Measurements from ENCODE around the gene CLIC5. TPM values are rescaled to one million over a fixed set of nuclear protein-coding genes. Genes with fewer than 3 reads are reported as not detected.

Gene CLIC5
- polyA plus RNA-seq, 1 donor (not counting 4 experiments of a cell fraction or from before 2014, with no cell fraction given): 0.09 TPM

DNA sequence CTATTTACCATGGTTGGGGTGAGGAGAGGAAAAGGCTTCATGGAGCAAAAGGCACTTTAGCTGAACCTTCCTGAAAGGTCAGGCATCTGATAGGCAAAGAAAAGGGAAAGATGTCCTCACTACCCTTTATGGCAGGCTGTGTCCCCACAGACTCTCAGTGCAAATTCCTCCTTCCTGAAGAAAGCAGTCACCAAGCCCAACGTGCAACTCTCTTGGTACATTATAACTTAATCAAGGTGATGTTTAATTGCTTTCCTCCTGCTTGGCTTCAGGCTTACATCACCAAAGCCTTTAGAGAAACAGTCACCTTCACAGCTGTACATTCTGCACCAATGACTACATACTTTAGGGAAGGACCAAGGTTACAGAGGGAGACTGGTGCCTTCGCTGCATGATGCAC, 2.1 kb upstream of the CLIC5 start:
- Histone ChIP-seq H3K79me2 (ENCODE audit: control insufficient read depth, insufficient read depth, low read length) (no peaks in the 10 kb centered on the region), H3K27ac (ENCODE audit: control insufficient read depth, insufficient read depth, low read length) (no peak overlapping the region), H3K9me3 (ENCODE audit: control insufficient read depth, low read depth, low read length) (no peaks in the 10 kb centered on the region), H3K9ac (ENCODE audit: control insufficient read depth, extremely low read depth, insufficient read depth, low read length) (no peak overlapping the region), H2AFZ (ENCODE audit: control insufficient read depth, low read length) (no peak overlapping the region), H3K9me1 (ENCODE audit: control insufficient read depth, extremely low read depth, insufficient read depth, low read length) (no peaks in the 10 kb centered on the region), H3K4me3 (ENCODE audit: control insufficient read depth in 2 of 3, extremely low read depth in 1 of 3, insufficient read depth in 2 of 3, low read depth in 1 of 3, low read length in 3 of 3) (no peak overlapping the region), H3K4me2 (ENCODE audit: control insufficient read depth, extremely low read depth, insufficient read depth, low read depth, low read length) (no peak overlapping the region), H4K20me1 (ENCODE audit: control insufficient read depth, extremely low read depth, insufficient read depth, low read length) (no peaks in the 10 kb centered on the region), H3K27me3 (ENCODE audit: control insufficient read depth, extremely low read depth, insufficient read depth, low read length) (peaks cover 43% of the 10 kb centered on the region), H3K4me1 (ENCODE audit: control insufficient read depth, extremely low read depth, insufficient read depth, low read length) (no peaks in the 10 kb centered on the region), H3K36me3 (ENCODE audit: control insufficient read depth in 2 of 2, extremely low read depth in 1 of 2, insufficient read depth in 2 of 2, low read length in 2 of 2) (no peaks in the 10 kb centered on the region)
- dilution Hi-C loops (cut with MboI; ENCODE audit: extremely low pct_ligation_motif_present, low sequenced_read_pairs): no loop called here
- DNase-seq (ENCODE audit: low read depth, low spot score) (no peak), FAIRE-seq (no peak)
- TF ChIP-seq CTCF (optimal IDR thresholded peaks at IDR 0.05 in 1 of 3, IDR thresholded peaks at IDR 0.05 in 1 of 3, conservative IDR thresholded peaks at IDR 0.05 in 1 of 3; ENCODE audit: extremely low read depth in 1 of 3, insufficient read depth in 2 of 3, low read length in 3 of 3) (no peak), EZH2 (IDR thresholded peaks at IDR 0.05; ENCODE audit: low read length) (no peak)

- Histone ChIP-seq H3K9ac (ENCODE audit: control insufficient read depth, extremely low read depth, insufficient read depth, low read length) (no peak overlapping the region), H3K4me3 (ENCODE audit: control insufficient read depth in 2 of 3, extremely low read depth in 1 of 3, insufficient read depth in 2 of 3, low read depth in 1 of 3, low read length in 3 of 3) (no peak overlapping the region), H3K27ac (ENCODE audit: control insufficient read depth, insufficient read depth, low read length) (no peak overlapping the region), H3K4me2 (ENCODE audit: control insufficient read depth, extremely low read depth, insufficient read depth, low read depth, low read length) (no peak overlapping the region), H3K4me1 (ENCODE audit: control insufficient read depth, extremely low read depth, insufficient read depth, low read length) (no peaks in the 10 kb centered on the region), H4K20me1 (ENCODE audit: control insufficient read depth, extremely low read depth, insufficient read depth, low read length) (no peaks in the 10 kb centered on the region), H3K9me1 (ENCODE audit: control insufficient read depth, extremely low read depth, insufficient read depth, low read length) (no peaks in the 10 kb centered on the region), H2AFZ (ENCODE audit: control insufficient read depth, low read length) (no peak overlapping the region), H3K9me3 (ENCODE audit: control insufficient read depth, low read depth, low read length) (no peaks in the 10 kb centered on the region), H3K36me3 (ENCODE audit: control insufficient read depth in 2 of 2, extremely low read depth in 1 of 2, insufficient read depth in 2 of 2, low read length in 2 of 2) (no peaks in the 10 kb centered on the region), H3K79me2 (ENCODE audit: control insufficient read depth, insufficient read depth, low read length) (no peaks in the 10 kb centered on the region), H3K27me3 (ENCODE audit: control insufficient read depth, extremely low read depth, insufficient read depth, low read length) (peaks cover 45% of the 10 kb centered on the region)
- DNase-seq (ENCODE audit: low read depth, low spot score) (no peak), FAIRE-seq (no peak)
- TF ChIP-seq EZH2 (IDR thresholded peaks at IDR 0.05; ENCODE audit: low read length): no peak
- no peak for TF ChIP-seq CTCF (optimal IDR thresholded peaks at IDR 0.05 in 1 of 3, IDR thresholded peaks at IDR 0.05 in 1 of 3, conservative IDR thresholded peaks at IDR 0.05 in 1 of 3; ENCODE audit: extremely low read depth in 1 of 3, insufficient read depth in 2 of 3, low read length in 3 of 3)
- dilution Hi-C loops (cut with MboI; ENCODE audit: extremely low pct_ligation_motif_present, low sequenced_read_pairs): no loop called here
Observed at GRCh38 chr6:46016063-46016608, 476 bp upstream of the CLIC5 start.
